Neuronal stem cell (in vitro differentiated cells): ENCODE data around the gene ITGB5.

Source experiments
- DNase-seq: peaks from one replicate; pipeline ENCODE4 v3.0.0-alpha.2; 2013; ENCODE audit warnings: low spot score
- H2AFZ ChIP-seq: one replicate; pipeline ENCODE4 v1.6.1; 2013; ENCODE audit warnings: mild to moderate bottlenecking, low read length, inconsistent platforms
- H2AK5ac ChIP-seq: 2 replicates; pipeline ENCODE4 v1.6.1; 2013; ENCODE audit warnings: low read depth, mild to moderate bottlenecking, inconsistent platforms, low read length, moderate library complexity, mixed read lengths
- H2BK120ac ChIP-seq: 2 replicates; pipeline ENCODE4 v1.6.1; 2013; ENCODE audit warnings: low read depth, mild to moderate bottlenecking, inconsistent platforms, low read length, moderate library complexity, mixed read lengths
- H2BK12ac ChIP-seq: one replicate; pipeline ENCODE4 v1.6.1; 2013; ENCODE audit warnings: low read length, inconsistent platforms
- H2BK15ac ChIP-seq: 2 replicates; pipeline ENCODE4 v1.6.1; 2013; ENCODE audit warnings: mild to moderate bottlenecking, low read length, inconsistent platforms, mixed read lengths
- H2BK5ac ChIP-seq: one replicate; pipeline ENCODE4 v1.6.1; 2013; ENCODE audit warnings: inconsistent platforms, mild to moderate bottlenecking, low read length, moderate library complexity
- H3K14ac ChIP-seq: one replicate; pipeline ENCODE4 v1.6.1; 2013; ENCODE audit warnings: low read length, inconsistent platforms
- H3K18ac ChIP-seq: 2 replicates; pipeline ENCODE4 v1.6.1; 2013; ENCODE audit warnings: low read length, inconsistent platforms
- H3K23ac ChIP-seq: 2 replicates; pipeline ENCODE4 v1.6.1; 2013; ENCODE audit warnings: low read depth, mild to moderate bottlenecking, mixed read lengths, low read length, inconsistent platforms; ENCODE audit not compliant: poor library complexity
- H3K27ac ChIP-seq: replicated peaks from 3 replicates; pipeline ENCODE4 v1.5.1; 2013; ENCODE audit warnings: low read length, inconsistent platforms
- H3K27me3 ChIP-seq, 3 experiments: 2 replicates each; pipeline ENCODE4 v1.6.1; 2013; ENCODE audit warnings: low read length in 3 of 3, mild to moderate bottlenecking in 2 of 3, inconsistent platforms in 1 of 3, low read depth in 1 of 3, mixed read lengths in 1 of 3, moderate library complexity in 1 of 3; ENCODE audit not compliant: control insufficient read depth in 3 of 3, insufficient read depth in 3 of 3
- H3K36me3 ChIP-seq, 2 donors: replicated peaks in 1 of 2; 2 replicates each; pipeline ENCODE4 v1.6.1; 2013; ENCODE audit warnings: low read length in 2 of 2; ENCODE audit not compliant: control insufficient read depth in 2 of 2, insufficient read depth in 2 of 2
- H3K4ac ChIP-seq: 2 replicates; pipeline ENCODE4 v1.6.1; 2013; ENCODE audit warnings: inconsistent platforms, mild to moderate bottlenecking, low read length, moderate library complexity
- H3K4me1 ChIP-seq, 2 donors: 1 replicate in 1 of 2; 2 replicates in 1 of 2; pipeline ENCODE4 v1.6.1; 2013; ENCODE audit warnings: low read length in 2 of 2, low read depth in 1 of 2; ENCODE audit not compliant: control insufficient read depth in 2 of 2, insufficient read depth in 1 of 2
- H3K4me2 ChIP-seq: one replicate; pipeline ENCODE4 v1.6.1; 2013; ENCODE audit warnings: mild to moderate bottlenecking, low read length, inconsistent platforms; ENCODE audit not compliant: insufficient read depth, poor library complexity, severe bottlenecking
- H3K4me3 ChIP-seq, 2 donors: 2 replicates each; pipeline ENCODE4 v1.5.1; 2013; ENCODE audit warnings: low read length in 2 of 2, mild to moderate bottlenecking in 2 of 2, inconsistent platforms in 1 of 2, moderate library complexity in 1 of 2
- H3K79me1 ChIP-seq: one replicate; pipeline ENCODE4 v1.6.1; 2013; ENCODE audit warnings: low read depth, mild to moderate bottlenecking, inconsistent platforms, low read length, moderate library complexity
- H3K9ac ChIP-seq: one replicate; pipeline ENCODE4 v1.6.1; 2013; ENCODE audit warnings: mild to moderate bottlenecking, low read depth, low read length, inconsistent platforms; ENCODE audit not compliant: poor library complexity
- H3K9me3 ChIP-seq, 2 donors: replicated peaks in 1 of 2; 2 replicates each; pipeline versions ENCODE3 to v1.6.1; 2013; ENCODE audit warnings: low read length in 2 of 2, mild to moderate bottlenecking in 2 of 2, inconsistent platforms in 1 of 2, low read depth in 1 of 2, mixed read lengths in 1 of 2, moderate library complexity in 1 of 2; ENCODE audit not compliant: control insufficient read depth in 2 of 2, insufficient read depth in 1 of 2
- H4K8ac ChIP-seq: one replicate; pipeline ENCODE4 v1.6.1; 2013; ENCODE audit warnings: low read depth, mild to moderate bottlenecking, inconsistent platforms, low read length, moderate library complexity
- H4K91ac ChIP-seq: one replicate; pipeline ENCODE4 v1.6.1; 2013; ENCODE audit warnings: low read length, low read depth, mild to moderate bottlenecking, inconsistent platforms; ENCODE audit not compliant: poor library complexity
- WGBS, 2 donors: extraction: QIAGEN DNeasy Blood & Tissue Kit; methylation state at CpG; one replicate each; pipeline ENCODE4 v1.1.7; 2013; ENCODE audit warnings: missing lambda C conversion rate in 2 of 2, mixed read lengths in 1 of 2; ENCODE audit not compliant: insufficient read length in 2 of 2, insufficient replicate concordance in 1 of 2; ENCODE audit errors: extremely low coverage in 2 of 2; 5-methylcytosine and 5-hydroxymethylcytosine counted together

The ITGB5 gene

DNA sequence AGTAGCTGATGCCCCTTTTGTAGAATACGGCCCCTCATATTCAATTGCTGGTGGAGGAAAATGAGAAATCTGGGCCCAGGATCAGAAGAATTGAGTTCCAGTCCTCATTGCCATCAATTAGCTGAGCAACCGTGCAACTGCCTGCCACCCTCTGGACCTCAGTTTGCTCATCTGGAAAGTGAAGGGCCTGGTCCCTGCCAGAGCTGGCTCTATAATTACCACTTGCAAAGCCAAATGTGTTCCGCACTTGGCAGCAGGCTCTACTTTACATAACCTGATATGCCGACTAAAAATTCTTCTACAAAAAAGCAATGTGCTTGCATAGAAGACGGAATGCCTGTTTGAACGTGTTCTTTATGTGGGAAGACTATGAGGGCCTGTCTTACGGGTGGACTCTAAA, 8.6 kb upstream of the ITGB5 start:
- H2BK15ac ChIP-seq, result no peak overlapping the region
- no peak overlapping the region for H3K23ac ChIP-seq
- no peak overlapping the region for H2BK5ac ChIP-seq
- H3K14ac ChIP-seq, result no peak overlapping the region
- H2AFZ ChIP-seq, result no peak overlapping the region
- peaks cover 0 to 5% (median 0%) of the 10 kb centered on the region in 3 experiments for H3K27me3 ChIP-seq
- H4K8ac ChIP-seq, result no peak overlapping the region
- no peak overlapping the region for H3K18ac ChIP-seq
- no peak overlapping the region for H4K91ac ChIP-seq
- no peak overlapping the region for H3K4ac ChIP-seq
- H3K4me3 ChIP-seq, result no peak overlapping the region
- no peak overlapping the region for H2AK5ac ChIP-seq
- H3K36me3 ChIP-seq, result no peaks in the 10 kb centered on the region
- H3K9me3 ChIP-seq, result no peaks in the 10 kb centered on the region
- H3K79me1 ChIP-seq, result no peaks in the 10 kb centered on the region
- no peak overlapping the region for H3K9ac ChIP-seq
- no peak for DNase-seq
- H2BK120ac ChIP-seq, result no peak overlapping the region
- no peaks in the 10 kb centered on the region for H3K4me1 ChIP-seq
- H2BK12ac ChIP-seq, result no peak overlapping the region
- no peak overlapping the region for H3K4me2 ChIP-seq
- WGBS, 2 donors, result no CpG with 5 or more reads among the region's 7 CpGs
- no peak overlapping the region for H3K27ac ChIP-seq

DNA sequence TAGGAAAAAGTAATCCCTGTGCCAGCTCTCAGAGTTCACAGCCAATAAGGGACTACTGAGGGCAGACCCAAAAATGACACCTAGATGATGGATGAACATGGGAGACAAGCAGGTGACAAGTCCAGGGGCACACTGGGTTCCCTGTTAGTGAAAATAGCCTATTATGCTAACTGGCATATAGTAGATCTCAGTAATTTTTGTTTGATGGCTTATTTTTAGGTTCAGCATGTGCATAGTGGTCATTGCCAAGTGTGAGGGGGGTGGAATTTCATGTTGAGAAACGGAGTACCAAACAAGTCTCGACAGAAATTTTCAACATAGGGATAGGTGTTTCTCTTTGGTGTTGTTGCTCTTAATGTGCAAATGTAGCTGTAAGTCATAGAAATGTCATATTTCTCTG, 6.4 kb upstream of the ITGB5 start:
- Histone ChIP-seq H2BK5ac (no peak overlapping the region), H3K4ac (no peak overlapping the region), H2AFZ (no peak overlapping the region), H3K4me2 (no peak overlapping the region), H3K4me3 (no peak overlapping the region), H3K18ac (no peak overlapping the region), H3K9ac (no peak overlapping the region), H4K91ac (no peak overlapping the region), H2BK12ac (no peak overlapping the region), H3K9me3 (no peaks in the 10 kb centered on the region), H3K27ac (no peak overlapping the region), H3K4me1 (peaks cover 0 to 2% of the 10 kb centered on the region in 2 donors), H3K27me3 (peaks cover 0 to 24% (median 0%) of the 10 kb centered on the region in 3 experiments), H3K14ac (no peak overlapping the region), H3K23ac (no peak overlapping the region), H2AK5ac (no peak overlapping the region), H3K79me1 (no peaks in the 10 kb centered on the region), H4K8ac (no peak overlapping the region), H2BK15ac (no peak overlapping the region), H3K36me3 (no peaks in the 10 kb centered on the region), H2BK120ac (no peak overlapping the region)
- no CpG with 5 or more reads among the region's 2 CpGs for WGBS, 2 donors
- DNase-seq, result no peak

GRCh38 chr3:124890573-124891190, 3.5 kb upstream of the ITGB5 start:
- Histone ChIP-seq H3K4me2 (no peak overlapping the region), H4K91ac (no peak overlapping the region), H3K4ac (no peak overlapping the region), H2BK12ac (no peak overlapping the region), H3K9ac (no peak overlapping the region), H3K27me3 (peaks cover 0 to 36% (median 0%) of the 10 kb centered on the region in 3 experiments), H2BK120ac (no peak overlapping the region), H3K4me3 (no peak overlapping the region), H2AK5ac (no peak overlapping the region), H3K79me1 (no peaks in the 10 kb centered on the region), H3K14ac (no peak overlapping the region), H2BK15ac (no peak overlapping the region), H3K36me3 (no peaks in the 10 kb centered on the region), H3K27ac (no peak overlapping the region), H3K23ac (no peak overlapping the region), H2AFZ (no peak overlapping the region), H4K8ac (no peak overlapping the region), H3K18ac (no peak overlapping the region), H3K4me1 (peaks cover under 1 to 4% of the 10 kb centered on the region in 2 donors), H2BK5ac (no peak overlapping the region), H3K9me3 (no peaks in the 10 kb centered on the region)
- WGBS, 2 donors, result no CpG with 5 or more reads among the region's 5 CpGs
- no peak for DNase-seq

GRCh38 chr3:124888482-124889441, 1.6 kb upstream of the ITGB5 start:
- Histone ChIP-seq H3K27ac (no peak overlapping the region), H3K36me3 (no peaks in the 10 kb centered on the region), H3K4me2 (peak overlapping the region; percentile 19), H3K18ac (no peak overlapping the region), H2BK120ac (no peak overlapping the region), H4K8ac (no peak overlapping the region), H3K27me3 (peaks cover 0 to 32% (median 0%) of the 10 kb centered on the region in 3 experiments), H3K79me1 (no peaks in the 10 kb centered on the region), H3K9ac (no peak overlapping the region), H4K91ac (no peak overlapping the region), H2AFZ (no peak overlapping the region), H2BK12ac (no peak overlapping the region), H3K4me3 (no peak overlapping the region), H3K9me3 (no peaks in the 10 kb centered on the region), H2BK15ac (no peak overlapping the region), H3K4me1 (peaks cover 11 to 12% of the 10 kb centered on the region in 2 donors), H2AK5ac (no peak overlapping the region), H3K14ac (no peak overlapping the region), H3K4ac (no peak overlapping the region), H2BK5ac (no peak overlapping the region), H3K23ac (no peak overlapping the region)
- no peak for DNase-seq
- whole genome bisulfite sequencing, 2 donors, result no CpG with 5 or more reads among the region's 8 CpGs
